ENCODE results near the gene AUTS2.

Gene AUTS2

DNA sequence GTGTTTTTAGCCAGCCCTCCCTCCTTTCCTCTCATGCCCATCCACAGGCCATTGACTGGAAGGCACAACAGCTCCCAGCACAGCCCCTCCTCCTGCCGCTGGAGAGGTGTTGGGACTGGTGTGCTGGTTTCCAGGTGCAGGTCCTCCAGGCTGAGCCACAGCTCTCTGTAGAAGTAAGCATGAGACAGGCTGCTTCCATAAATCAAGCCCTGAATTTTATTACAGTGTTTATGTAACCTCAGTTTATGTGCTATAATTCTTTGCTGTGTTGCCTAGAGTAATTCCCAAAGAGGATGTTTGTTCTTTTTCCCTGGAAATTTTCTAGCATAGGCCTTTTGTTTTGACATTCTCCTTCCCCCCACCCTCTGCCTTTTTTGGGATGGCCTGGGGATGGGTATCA is 445.8 kb downstream of the AUTS2 start:
- TF ChIP-seq ZNF274 (IDR thresholded peaks at IDR 0.05; ENCODE audit: low read depth, low read length): no peak

GRCh38 chr7:70044525-70044924 is 446.2 kb downstream of the AUTS2 start:
- no peak for TF ChIP-seq ZNF274 (IDR thresholded peaks at IDR 0.05; ENCODE audit: low read depth, low read length)
- H3K4me3 ChIP-seq (ENCODE audit: low read length): no peak overlapping the region

More for the DNA sequence above, 445.8 kb downstream of the AUTS2 start:
- no peak overlapping the region for H3K4me3 ChIP-seq (ENCODE audit: low read length)

- no peak for TF ChIP-seq ZNF274 (IDR thresholded peaks at IDR 0.05; ENCODE audit: low read depth, low read length)
- H3K4me3 ChIP-seq (ENCODE audit: low read length): no peak overlapping the region
Measured at GRCh38 chr7:70044981-70045380, 446.7 kb downstream of the AUTS2 start.

DNA sequence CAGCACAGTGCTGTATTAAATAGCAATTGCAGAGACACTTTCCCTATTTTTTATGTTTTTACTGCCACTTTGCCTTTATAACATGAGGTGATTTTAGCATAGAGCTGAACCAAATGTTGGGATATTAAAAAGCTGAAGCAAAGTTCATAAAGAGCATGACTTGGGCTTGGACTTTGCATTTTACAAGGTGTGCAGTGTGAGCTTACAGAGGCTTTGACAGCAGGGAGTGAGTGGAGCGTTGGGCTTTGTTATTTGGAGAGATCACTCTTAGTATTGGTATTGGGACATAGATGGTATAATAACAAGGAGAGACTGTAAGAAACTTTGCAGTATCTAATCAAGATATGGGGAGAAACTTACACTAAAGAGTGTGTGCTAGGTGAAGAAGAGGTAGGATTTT is 449.1 kb downstream of the AUTS2 start:
- H3K4me3 ChIP-seq (ENCODE audit: low read length): no peak overlapping the region
- no peak for TF ChIP-seq ZNF274 (IDR thresholded peaks at IDR 0.05; ENCODE audit: low read depth, low read length)

DNA sequence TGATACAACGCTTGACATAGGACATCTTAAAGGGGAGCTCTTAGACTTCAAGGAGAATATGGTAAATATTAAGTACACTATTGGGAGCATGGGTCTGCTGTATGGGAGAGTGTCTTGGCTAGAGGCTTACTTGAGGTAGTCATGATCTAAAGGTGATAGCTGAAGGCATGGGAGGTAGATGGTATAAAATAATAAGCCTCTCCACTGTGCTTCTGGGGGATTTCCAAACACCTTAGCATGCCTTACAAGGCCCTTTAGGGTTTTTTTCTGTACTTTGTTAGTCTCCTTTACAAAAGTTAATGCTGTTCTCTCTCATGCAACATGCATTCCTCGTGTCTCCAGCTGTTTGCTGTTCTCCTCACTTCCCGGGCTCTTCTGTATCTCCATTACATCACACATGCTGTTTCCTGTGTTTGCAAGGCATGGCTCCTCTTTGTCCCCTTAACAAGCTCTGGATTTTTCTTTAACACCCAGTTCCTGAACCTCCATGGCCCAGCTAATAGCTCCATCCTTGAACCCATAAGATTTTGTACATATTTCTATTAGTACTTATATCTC is 449.7 kb downstream of the AUTS2 start:
- no peak for TF ChIP-seq ZNF274 (IDR thresholded peaks at IDR 0.05; ENCODE audit: low read depth, low read length)
- H3K4me3 ChIP-seq (ENCODE audit: low read length): no peak overlapping the region

DNA sequence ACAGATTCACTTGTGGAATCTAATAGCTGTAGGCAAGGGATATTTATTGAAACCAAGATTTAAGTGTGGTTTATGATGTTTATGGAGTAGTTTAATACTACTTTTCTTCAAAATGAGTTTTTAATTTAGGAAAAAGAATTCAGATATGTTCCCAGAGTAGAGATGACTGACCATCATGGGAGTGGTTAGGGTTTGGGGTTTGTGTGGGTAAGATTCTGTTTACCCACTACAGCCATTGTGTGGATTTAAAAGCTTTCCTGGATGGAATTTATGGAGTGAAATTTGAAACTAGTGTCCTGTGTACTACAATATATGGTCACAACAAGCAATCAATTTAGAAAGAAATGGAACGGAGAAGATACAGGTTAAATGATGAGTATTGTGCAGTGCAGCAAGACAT is 453.5 kb downstream of the AUTS2 start:
- TF ChIP-seq ZNF274 (IDR thresholded peaks at IDR 0.05; ENCODE audit: low read depth, low read length): no peak
- H3K4me3 ChIP-seq (ENCODE audit: low read length): no peak overlapping the region

GRCh38 chr7:70052691-70053090 is 454.4 kb downstream of the AUTS2 start:
- H3K4me3 ChIP-seq (ENCODE audit: low read length): no peak overlapping the region
- TF ChIP-seq ZNF274 (IDR thresholded peaks at IDR 0.05; ENCODE audit: low read depth, low read length): no peak

- H3K4me3 ChIP-seq (ENCODE audit: low read length): no peak overlapping the region
- TF ChIP-seq ZNF274 (IDR thresholded peaks at IDR 0.05; ENCODE audit: low read depth, low read length): no peak
Measured at GRCh38 chr7:70053421-70053820, 455.1 kb downstream of the AUTS2 start.

DNA sequence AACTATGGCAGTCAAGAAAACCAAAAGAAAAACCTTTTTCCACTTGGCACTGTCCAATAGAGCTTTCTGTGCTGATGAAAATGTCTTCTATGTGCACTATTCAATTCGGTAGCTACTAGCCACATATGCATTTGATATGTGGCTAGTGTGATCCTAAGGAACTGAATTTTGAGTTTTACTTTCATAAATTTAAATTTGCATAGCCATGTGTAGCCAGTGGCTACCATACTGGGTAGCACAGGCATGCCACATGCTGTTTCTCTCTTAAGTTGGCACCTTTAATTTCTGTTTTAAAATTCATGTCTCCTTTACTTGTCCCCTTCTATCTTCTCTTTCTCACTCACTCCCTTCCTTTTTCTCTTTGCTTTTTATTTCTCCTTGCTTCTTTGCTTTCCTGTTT is 455.7 kb downstream of the AUTS2 start:
- TF ChIP-seq ZNF274 (IDR thresholded peaks at IDR 0.05; ENCODE audit: low read depth, low read length): no peak

GRCh38 chr7:70056363-70056762 is 458.1 kb downstream of the AUTS2 start:
- H3K4me3 ChIP-seq (ENCODE audit: low read length): no peak overlapping the region
- TF ChIP-seq ZNF274 (IDR thresholded peaks at IDR 0.05; ENCODE audit: low read depth, low read length): no peak

More for the DNA sequence above, 455.7 kb downstream of the AUTS2 start:
- no peak overlapping the region for H3K4me3 ChIP-seq (ENCODE audit: low read length)

DNA sequence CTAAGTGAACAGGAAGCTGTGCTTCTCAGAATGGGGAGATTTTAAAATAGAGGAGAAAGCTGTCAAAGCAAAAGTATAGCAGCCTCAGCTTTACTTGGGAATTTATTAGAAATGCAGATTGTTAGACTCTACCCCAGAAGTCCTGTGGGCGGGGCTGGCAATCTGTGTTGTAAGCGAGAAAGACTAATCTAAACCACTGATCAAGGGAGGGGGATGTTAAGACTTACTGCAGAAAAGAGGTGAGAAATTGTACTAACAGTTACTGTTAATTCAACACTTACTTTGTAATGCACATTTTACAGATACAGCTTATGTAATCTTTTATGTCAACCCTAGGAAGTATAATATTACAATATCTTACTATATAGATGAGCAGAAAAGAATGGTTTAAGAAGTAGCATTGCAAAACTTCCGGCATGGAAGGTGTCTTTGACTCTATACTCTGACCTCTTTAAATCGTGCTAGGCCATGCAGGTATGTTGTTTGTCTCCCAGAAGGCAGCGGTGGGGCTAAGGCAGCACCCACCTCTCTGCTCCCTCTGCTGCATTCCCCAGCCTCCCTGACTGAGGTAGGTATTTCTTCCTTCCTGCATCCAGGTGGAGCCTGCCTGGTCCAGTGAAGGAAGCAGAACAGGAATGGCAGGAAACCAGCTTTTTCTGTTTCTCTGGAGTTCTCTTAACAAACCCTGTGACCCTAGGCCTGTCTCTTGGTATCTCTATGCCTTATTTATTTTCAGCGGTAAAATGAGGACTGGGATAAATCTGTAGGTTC is 462.2 kb downstream of the AUTS2 start:
- H3K4me3 ChIP-seq (ENCODE audit: low read length): no peak overlapping the region
- TF ChIP-seq ZNF274 (IDR thresholded peaks at IDR 0.05; ENCODE audit: low read depth, low read length): no peak

- TF ChIP-seq ZNF274 (IDR thresholded peaks at IDR 0.05; ENCODE audit: low read depth, low read length): no peak
- H3K4me3 ChIP-seq (ENCODE audit: low read length): no peak overlapping the region
Measured at GRCh38 chr7:70063371-70063770, 465.1 kb downstream of the AUTS2 start.

DNA sequence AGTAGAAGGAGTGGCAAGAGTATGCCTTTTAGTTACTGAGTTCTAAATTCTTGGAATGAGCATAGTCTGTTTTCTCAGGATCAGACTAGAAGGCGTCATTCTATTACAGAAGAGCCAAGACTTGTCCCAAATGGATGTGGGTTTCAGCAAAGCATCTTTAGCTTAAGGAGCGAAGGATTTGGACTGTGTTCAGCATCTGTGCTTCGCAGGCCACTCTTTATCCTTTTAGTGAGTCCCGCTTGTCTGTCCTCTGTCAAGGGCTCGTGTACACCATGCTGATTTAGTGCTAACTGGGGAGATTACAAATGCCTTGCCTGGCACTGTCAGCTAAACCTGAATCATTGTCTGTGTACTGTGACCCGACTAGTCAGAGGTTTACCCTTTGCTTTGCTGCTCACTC is 465.7 kb downstream of the AUTS2 start:
- TF ChIP-seq ZNF274 (IDR thresholded peaks at IDR 0.05; ENCODE audit: low read depth, low read length): no peak
- no peak overlapping the region for H3K4me3 ChIP-seq (ENCODE audit: low read length)

DNA sequence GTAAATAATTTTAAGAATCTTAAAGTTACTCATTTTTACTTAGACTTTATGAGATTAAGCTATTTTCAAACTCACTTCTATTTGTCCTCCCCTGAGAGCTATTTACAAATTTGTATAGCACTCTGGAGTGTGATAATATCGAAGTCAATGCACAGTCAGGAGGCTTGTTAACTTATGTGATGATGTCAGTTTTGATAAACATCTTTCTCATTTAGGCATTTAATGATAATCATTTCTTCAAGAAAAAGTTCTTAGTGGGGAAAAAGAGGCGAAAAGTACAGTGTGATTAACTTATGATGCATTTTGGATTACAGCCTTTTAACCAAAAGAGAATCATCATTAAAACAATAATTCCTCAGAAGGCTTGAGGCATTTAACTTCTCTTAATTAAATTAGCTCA is 468.6 kb downstream of the AUTS2 start:
- H3K4me3 ChIP-seq (ENCODE audit: low read length): no peak overlapping the region
- no peak for TF ChIP-seq ZNF274 (IDR thresholded peaks at IDR 0.05; ENCODE audit: low read depth, low read length)

DNA sequence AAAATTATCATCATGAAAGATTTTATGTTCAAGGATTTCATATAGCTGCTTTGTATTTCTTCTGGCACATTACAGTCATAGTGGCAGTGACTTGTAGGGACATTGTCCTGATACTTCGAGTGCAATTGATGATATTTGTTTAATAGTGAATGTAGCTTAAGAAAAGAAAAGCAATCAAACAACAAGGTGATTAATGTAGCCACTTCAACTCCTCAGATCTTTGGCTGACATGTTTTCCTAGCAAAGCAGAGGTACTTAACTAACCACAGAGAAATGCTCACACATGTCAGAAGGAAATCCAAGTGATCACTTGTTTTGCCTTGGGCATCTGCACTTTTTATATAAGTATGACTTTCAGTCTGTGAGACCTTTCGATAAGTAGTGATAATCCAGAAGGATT is 470.3 kb downstream of the AUTS2 start:
- no peak for TF ChIP-seq ZNF274 (IDR thresholded peaks at IDR 0.05; ENCODE audit: low read depth, low read length)

DNA sequence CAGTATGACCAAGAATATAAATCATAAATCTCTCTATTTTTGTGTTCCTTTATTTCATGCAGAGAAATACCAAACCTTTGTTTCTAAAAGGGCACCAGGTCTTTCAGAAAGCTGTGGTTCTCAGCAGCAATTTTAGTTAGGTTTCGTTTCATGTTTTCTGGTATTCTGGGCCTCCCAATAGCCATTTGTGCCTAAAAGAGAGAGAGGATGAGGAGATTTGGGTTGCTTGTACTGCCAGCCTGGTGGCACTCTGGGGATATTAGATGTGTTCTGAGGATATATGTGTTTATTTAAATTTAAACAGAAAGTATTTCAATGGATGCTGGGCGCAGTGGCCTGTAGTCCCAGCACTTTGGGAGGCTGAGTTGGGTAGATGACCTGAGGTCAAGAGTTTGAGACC is 471.7 kb downstream of the AUTS2 start:
- no peak for TF ChIP-seq ZNF274 (IDR thresholded peaks at IDR 0.05; ENCODE audit: low read depth, low read length)
- no peak overlapping the region for H3K4me3 ChIP-seq (ENCODE audit: low read length)

More for the DNA sequence above, 470.3 kb downstream of the AUTS2 start:
- H3K4me3 ChIP-seq (ENCODE audit: low read length): no peak overlapping the region

Measured in GM08714 (cell line).